Smooth muscle cell (in vitro differentiated cells): ENCODE data around the gene SLC48A1. TPM values are rescaled to one million over a fixed set of nuclear protein-coding genes. Genes with fewer than 3 reads are reported as not detected.
A peak's percentile ranks its signal among the peaks of the same experiment; 100 is the strongest.

Experiments used
- DNase-seq: peaks from one replicate; lab custom pipeline; 2025; ENCODE audit not compliant: unreplicated experiment; lab: John Stamatoyannopoulos, UW
- H2AFZ ChIP-seq: fragments of 200-600 bp; sonication (generic); 2 replicates; pipeline ENCODE4 v1.6.0; 2016; ENCODE audit warnings: antibody characterized with exemption, low read depth, mild to moderate bottlenecking
- H3F3A ChIP-seq: fragments of 200-600 bp; sonication (generic); 2 replicates; pipeline ENCODE4 v1.6.0; 2017; ENCODE audit warnings: antibody characterized with exemption, low read depth
- H3K27ac ChIP-seq: fragments of 200-600 bp; sonication (generic); 2 replicates; pipeline ENCODE4 v1.5.1; 2016; ENCODE audit warnings: low read depth, mild to moderate bottlenecking
- H3K27me3 ChIP-seq: fragments of 200-600 bp; sonication (generic); 2 replicates; pipeline ENCODE4 v1.6.1; 2016; ENCODE audit warnings: low read depth, mild to moderate bottlenecking
- H3K36me3 ChIP-seq: fragments of 200-600 bp; sonication (generic); 2 replicates; pipeline ENCODE4 v1.5.1; 2016; ENCODE audit warnings: low read depth
- H3K4me1 ChIP-seq: fragments of 200-600 bp; sonication (generic); 2 replicates; pipeline ENCODE4 v1.5.1; 2016; ENCODE audit warnings: low read depth
- H3K4me2 ChIP-seq: fragments of 200-600 bp; sonication (generic); 2 replicates; pipeline ENCODE4 v1.6.0; 2016; ENCODE audit warnings: mild to moderate bottlenecking
- H3K4me3 ChIP-seq: fragments of 200-600 bp; sonication (generic); 2 replicates; pipeline ENCODE4 v1.5.1; 2016; ENCODE audit warnings: mild to moderate bottlenecking
- H3K79me2 ChIP-seq: fragments of 200-600 bp; sonication (generic); 2 replicates; pipeline ENCODE4 v1.6.0; 2016; ENCODE audit warnings: low read depth, mild to moderate bottlenecking
- H3K9ac ChIP-seq: fragments of 200-600 bp; sonication (generic); 2 replicates; pipeline ENCODE4 v1.6.0; 2016; ENCODE audit warnings: low read depth
- H3K9me3 ChIP-seq: fragments of 200-600 bp; sonication (generic); replicated peaks from 2 replicates; pipeline ENCODE4 v1.5.1; 2016; ENCODE audit warnings: low read depth
- H4K20me1 ChIP-seq: fragments of 200-600 bp; sonication (generic); 2 replicates; pipeline ENCODE4 v1.6.0; 2016; ENCODE audit warnings: low read depth
- CTCF ChIP-seq: fragments of 200-600 bp; sonication (generic); IDR thresholded peaks from 2 replicates; pipeline ENCODE4 v1.5.1; 2017; ENCODE audit warnings: borderline replicate concordance, mild to moderate bottlenecking, antibody characterized with exemption; ENCODE audit not compliant: insufficient read depth, poor library complexity, severe bottlenecking
- WGBS: methylation state at CpG from one replicate; pipeline ENCODE4 v1.1.7; 2016; ENCODE audit warnings: low lambda C conversion rate; 5-methylcytosine and 5-hydroxymethylcytosine counted together
- polyA plus RNA-seq: library from polyadenylated mRNA; unstranded; fragments of >200 nt; fragmentation: Nextera tagmentation; extraction: Ambion mirVana; gene quantifications from 2 replicates; pipeline ENCODE4 v1.2.1, GENCODE V29; 2016
- total RNA-seq: library from RNA; depleted of rRNA; stranded (reverse); fragments of >200 nt; gene quantifications from 2 replicates; pipeline ENCODE4 v1.2.3, GENCODE V29; 2014

Gene SLC48A1
- total and polyA plus RNA-seq, 2 experiments from 2014 or later, result 6.2 to 11.4 TPM

- TF ChIP-seq CTCF, result no peak
These were observed 29.7 kb upstream of the SLC48A1 start for GRCh38 chr12:47743311-47743860.

GRCh38 chr12:47744005-47744651 lies 28.9 kb upstream of the SLC48A1 start:
- no peak overlapping the region for H3K4me2 ChIP-seq
- H3K4me3 ChIP-seq, result no peak overlapping the region
- H3F3A ChIP-seq, result no peaks in the 10 kb centered on the region
- no peaks in the 10 kb centered on the region for H3K27me3 ChIP-seq
- H4K20me1 ChIP-seq, result no peaks in the 10 kb centered on the region
- no peaks in the 10 kb centered on the region for H3K36me3 ChIP-seq
- peaks cover 12% of the 10 kb centered on the region for H3K4me1 ChIP-seq
- DNase-seq, result no peak
- peak; percentile 44 for TF ChIP-seq CTCF
- H3K9ac ChIP-seq, result no peak overlapping the region
- H3K9me3 ChIP-seq, result no peaks in the 10 kb centered on the region
- H3K27ac ChIP-seq, result no peak overlapping the region
- H2AFZ ChIP-seq, result no peak overlapping the region
- 35% methylated on average over 10 of the region's 10 CpGs for WGBS
- no peaks in the 10 kb centered on the region for H3K79me2 ChIP-seq

More at GRCh38 chr12:47743311-47743860, 29.7 kb upstream of the SLC48A1 start:
- no peaks in the 10 kb centered on the region for H3K79me2 ChIP-seq
- H3K9me3 ChIP-seq, result no peaks in the 10 kb centered on the region
- no peaks in the 10 kb centered on the region for H3F3A ChIP-seq
- no peak overlapping the region for H3K9ac ChIP-seq
- H3K4me1 ChIP-seq, result peaks cover 12% of the 10 kb centered on the region
- no peak overlapping the region for H2AFZ ChIP-seq
- H4K20me1 ChIP-seq, result no peaks in the 10 kb centered on the region
- H3K36me3 ChIP-seq, result no peaks in the 10 kb centered on the region
- no peak overlapping the region for H3K4me3 ChIP-seq
- 89% methylated on average over 9 of the region's 9 CpGs for WGBS
- no peak overlapping the region for H3K4me2 ChIP-seq
- no peak for DNase-seq
- no peak overlapping the region for H3K27ac ChIP-seq
- no peaks in the 10 kb centered on the region for H3K27me3 ChIP-seq

- Histone ChIP-seq H3K27ac (no peak overlapping the region), H3K79me2 (no peaks in the 10 kb centered on the region), H4K20me1 (no peaks in the 10 kb centered on the region), H3K9me3 (no peaks in the 10 kb centered on the region), H3K4me3 (no peak overlapping the region), H2AFZ (no peak overlapping the region), H3K9ac (no peak overlapping the region), H3K36me3 (no peaks in the 10 kb centered on the region), H3K4me1 (peaks cover 12% of the 10 kb centered on the region), H3K4me2 (no peak overlapping the region), H3F3A (no peaks in the 10 kb centered on the region), H3K27me3 (no peaks in the 10 kb centered on the region)
- TF ChIP-seq CTCF, result no peak
- DNase-seq, result no peak
- WGBS, result 83% methylated on average over 8 of the region's 8 CpGs
These were observed 28.1 kb upstream of the SLC48A1 start for GRCh38 chr12:47744778-47745436.
